Spleen (tissue), 11 donors: Measurements from ENCODE around the gene KIAA1549. TPM values are rescaled to one million over a fixed set of nuclear protein-coding genes. Genes with fewer than 3 reads are reported as not detected.
"Not testable (repeated sequence)": the region's sequence is repeated elsewhere in the genome, so short reads cannot be mapped to it uniquely, and the experiment has no call there.

Source experiments
- DNase-seq: peaks from one replicate; pipeline ENCODE4 v3.0.0-alpha.2; 2020
- H3K27ac ChIP-seq, 8 donors: fragments of 200-600 bp; sonication (generic) in 7 of 8; 1 replicate in 4 of 8; 2 replicates in 4 of 8; pipeline versions ENCODE4 v1.5.0 to v1.8.0; 2016 to 2021; ENCODE audit warnings: inconsistent platforms in 4 of 8, mild to moderate bottlenecking in 4 of 8, moderate library complexity in 1 of 8
- H3K27me3 ChIP-seq, 7 donors: fragments of 200-600 bp; sonication (generic) in 6 of 7; replicated peaks in 1 of 7; 1 replicate in 4 of 7; 2 replicates in 3 of 7; pipeline versions ENCODE4 v1.5.0 to v1.8.0; 2016 to 2021; ENCODE audit warnings: inconsistent platforms in 3 of 7, mild to moderate bottlenecking in 1 of 7
- H3K36me3 ChIP-seq, 6 donors: fragments of 200-600 bp; sonication (generic) in 5 of 6; 1 replicate in 4 of 6; 2 replicates in 2 of 6; pipeline versions ENCODE4 v1.5.0 to v1.8.0; 2016 to 2021; ENCODE audit warnings: inconsistent platforms in 2 of 6
- H3K4me1 ChIP-seq, 6 donors: fragments of 200-600 bp; sonication (generic) in 5 of 6; 1 replicate in 3 of 6; 2 replicates in 3 of 6; pipeline versions ENCODE4 v1.5.0 to v1.8.0; 2016 to 2021; ENCODE audit warnings: inconsistent platforms in 3 of 6
- H3K4me3 ChIP-seq, 8 donors: fragments of 200-600 bp; sonication (generic) in 7 of 8; 1 replicate in 4 of 8; 2 replicates in 4 of 8; pipeline versions ENCODE4 v1.5.0 to v1.8.0; 2016 to 2021; ENCODE audit warnings: inconsistent platforms in 4 of 8, mild to moderate bottlenecking in 4 of 8, moderate library complexity in 2 of 8
- H3K9me3 ChIP-seq, 8 donors: fragments of 200-600 bp; sonication (generic) in 7 of 8; 1 replicate in 4 of 8; 2 replicates in 4 of 8; pipeline versions ENCODE4 v1.5.0 to v1.8.0; 2016 to 2021; ENCODE audit warnings: inconsistent platforms in 4 of 8
- CTCF ChIP-seq, 11 experiments: fragments of 200-600 bp in 7 of 11; fragments of 450-650 bp in 4 of 11; sonication (generic) in 4 of 11; IDR thresholded peaks in 8 of 11; conservative IDR thresholded peaks in 3 of 11; 1 replicate in 7 of 11; 2 replicates in 4 of 11; pipeline versions ENCODE4 v1.4.0 to v1.8.0; 2016 to 2021; ENCODE audit warnings: antibody characterized with exemption in 11 of 11, inconsistent platforms in 4 of 11, mild to moderate bottlenecking in 1 of 11
- POLR2A ChIP-seq, 3 donors: fragments of 450-650 bp; IDR thresholded peaks; one replicate each; pipeline ENCODE4 v1.5.1; 2017; ENCODE audit warnings: antibody characterized with exemption in 3 of 3, mild to moderate bottlenecking in 1 of 3
- POLR2AphosphoS5 ChIP-seq, 3 donors: sonication (generic); formaldehyde crosslinking; IDR thresholded peaks; one replicate each; pipeline ENCODE4 v1.5.1; 2017; ENCODE audit warnings: antibody characterized with exemption in 3 of 3
- WGBS, 5 donors: extraction: QIAGEN DNeasy Blood & Tissue Kit in 3 of 5; methylation state at CpG; one replicate each; pipeline versions ENCODE4 v1.1.5 to v1.1.7; 2013 to 2018; 5-methylcytosine and 5-hydroxymethylcytosine counted together
- intact Hi-C: fragments of 100-400 bp; cut with DNase I; formaldehyde crosslinking; loops from one replicate; pipeline ENCODE4 v1.15.0; 2023; ENCODE audit warnings: low total_unique reads
- polyA plus RNA-seq, 3 donors: library from polyadenylated mRNA; stranded (reverse); fragments of 200-250 nt; gene quantifications; one replicate each; pipeline ENCODE4 v1.2.1, GENCODE V29; 2013
- total RNA-seq, 7 donors: library from RNA; depleted of rRNA in 3 of 7; stranded (reverse); fragments of >200 nt in 3 of 7; fragmentation: NEBNext Ultra II Directional in 4 of 7; extraction: Animal tissue kit (Norgen Biotek cat#: 25700) in 4 of 7; gene quantifications; one replicate each; pipeline versions ENCODE4 v1.1.0 to v1.2.1, GENCODE V29; 2016 to 2021
- donor health status: healthy with polysubstance abuse.
- donor health status: DM: no; HTN: no; CAD: no; lungs with moderate emphysema.
- donor health status: DM: no; HTN: no; CAD: no.
- donor health status: Bipolar disorder and iron deficiency.
- donor health status: healthy.
- donor health status: DM: no; HTN: no; CAD: no.
- donor health status: DM: yes; HTN: yes; CAD: no.

KIAA1549 gene
- total and polyA plus RNA-seq, 10 donors, result 0.03 to 1.8 (median 0.85) TPM

GRCh38 chr7:138819625-138820024, 161.6 kb downstream of the KIAA1549 start:
- no peaks in the 10 kb centered on the region for H3K36me3 ChIP-seq
- TF ChIP-seq CTCF (IDR thresholded peaks at IDR 0.05 in 8 of 11, conservative IDR thresholded peaks at IDR 0.05 in 3 of 11) (no peak), POLR2A (IDR thresholded peaks at IDR 0.05) (no peak), POLR2AphosphoS5 (IDR thresholded peaks at IDR 0.05) (no peak)
- 78 to 98% (median 79%) methylated on average over 3 of the region's 3 CpGs for WGBS, 5 donors
- H3K27ac ChIP-seq, result no peak overlapping the region
- no peaks in the 10 kb centered on the region for H3K27me3 ChIP-seq
- intact Hi-C loops, result no loop called here
- H3K4me1 ChIP-seq, result no peaks in the 10 kb centered on the region
- H3K4me3 ChIP-seq, result no peak overlapping the region
- no peak for DNase-seq
- no peaks in the 10 kb centered on the region for H3K9me3 ChIP-seq

GRCh38 chr7:138816650-138817049, 164.5 kb downstream of the KIAA1549 start:
- DNase-seq, result no peak
- intact Hi-C loops, result no loop called here
- Histone ChIP-seq H3K9me3 (no peaks in the 10 kb centered on the region), H3K4me3 (no peak overlapping the region), H3K36me3 (no peaks in the 10 kb centered on the region), H3K4me1 (no peaks in the 10 kb centered on the region), H3K27ac (no peak overlapping the region), H3K27me3 (no peaks in the 10 kb centered on the region)
- no peak for TF ChIP-seq CTCF (IDR thresholded peaks at IDR 0.05 in 8 of 11, conservative IDR thresholded peaks at IDR 0.05 in 3 of 11)
- TF ChIP-seq POLR2AphosphoS5 (IDR thresholded peaks at IDR 0.05), result no peak
- no peak for TF ChIP-seq POLR2A (IDR thresholded peaks at IDR 0.05)
- WGBS, 5 donors, result 76 to 95% (median 86%) methylated on average over 1 of the region's 1 CpG

- DNase-seq, result no peak
- TF ChIP-seq POLR2AphosphoS5 (IDR thresholded peaks at IDR 0.05) (no peak), CTCF (IDR thresholded peaks at IDR 0.05 in 8 of 11, conservative IDR thresholded peaks at IDR 0.05 in 3 of 11) (no peak), POLR2A (IDR thresholded peaks at IDR 0.05) (no peak)
- Histone ChIP-seq H3K27me3 (no peaks in the 10 kb centered on the region), H3K36me3 (no peaks in the 10 kb centered on the region), H3K4me1 (no peaks in the 10 kb centered on the region), H3K27ac (no peak overlapping the region), H3K9me3 (no peaks in the 10 kb centered on the region), H3K4me3 (no peak overlapping the region)
- WGBS, 5 donors, result 80 to 87% (median 84%) methylated on average over 1 of the region's 1 CpG
- intact Hi-C loops, result no loop called here
Observed at GRCh38 chr7:138814816-138815332, 166.3 kb downstream of the KIAA1549 start.

- WGBS, 5 donors, result 51 to 77% (median 62%) methylated on average over 2 of the region's 2 CpGs
- Histone ChIP-seq H3K9me3 (no peaks in the 10 kb centered on the region), H3K4me3 (no peak overlapping the region), H3K27ac (no peak overlapping the region), H3K4me1 (no peaks in the 10 kb centered on the region), H3K36me3 (no peaks in the 10 kb centered on the region), H3K27me3 (no peaks in the 10 kb centered on the region)
- no peak for TF ChIP-seq CTCF (IDR thresholded peaks at IDR 0.05 in 8 of 11, conservative IDR thresholded peaks at IDR 0.05 in 3 of 11)
- no peak for TF ChIP-seq POLR2AphosphoS5 (IDR thresholded peaks at IDR 0.05)
- TF ChIP-seq POLR2A (IDR thresholded peaks at IDR 0.05), result no peak
- intact Hi-C loops, result no loop called here
- no peak for DNase-seq
Observed at GRCh38 chr7:138813945-138814344, 167.2 kb downstream of the KIAA1549 start.

GRCh38 chr7:138811327-138811726, 169.9 kb downstream of the KIAA1549 start:
- WGBS, 5 donors, result 79 to 96% (median 90%) methylated on average over 2 of the region's 2 CpGs
- intact Hi-C loops, H3K27ac ChIP-seq, H3K27me3 ChIP-seq, H3K4me3 ChIP-seq, H3K36me3 ChIP-seq, DNase-seq, H3K9me3 ChIP-seq, H3K4me1 ChIP-seq: not testable (repeated sequence)
